DMS 273 (cell line): Measurements from ENCODE around the gene RNF43.

Source experiments
- DNase-seq: peaks from one replicate; lab custom pipeline; 2025; ENCODE audit not compliant: unreplicated experiment; lab: John Stamatoyannopoulos, UW

RNF43 gene

GRCh38 chr17:58382872-58383242, 34.5 kb downstream of the RNF43 start:
- DNase-seq, result no peak

GRCh38 chr17:58382108-58382871, 35.0 kb downstream of the RNF43 start:
- no peak for DNase-seq

- DNase-seq, result no peak
Observed at GRCh38 chr17:58381124-58382035, 36.0 kb downstream of the RNF43 start.

GRCh38 chr17:58380207-58381123, 36.9 kb downstream of the RNF43 start:
- DNase-seq, result no peak

- no peak for DNase-seq
Observed at GRCh38 chr17:58379511-58379824, 37.9 kb downstream of the RNF43 start.

- no peak for DNase-seq
Observed at GRCh38 chr17:58378733-58379510, 38.4 kb downstream of the RNF43 start.

GRCh38 chr17:58377661-58378060, 39.7 kb downstream of the RNF43 start:
- DNase-seq, result no peak

GRCh38 chr17:58377093-58377601, 40.2 kb downstream of the RNF43 start:
- DNase-seq, result no peak

- no peak for DNase-seq
Observed at GRCh38 chr17:58376472-58377000, 40.8 kb downstream of the RNF43 start.

- no peak for DNase-seq
Observed at GRCh38 chr17:58375811-58376210, 41.5 kb downstream of the RNF43 start.

GRCh38 chr17:58375256-58375655, 42.1 kb downstream of the RNF43 start:
- no peak for DNase-seq

GRCh38 chr17:58373923-58374322, 43.4 kb downstream of the RNF43 start:
- DNase-seq, result no peak

- DNase-seq, result no peak
Observed at GRCh38 chr17:58373003-58373402, 44.3 kb downstream of the RNF43 start.

GRCh38 chr17:58371300-58371950, 45.9 kb downstream of the RNF43 start:
- peak; percentile 30 for DNase-seq

- no peak for DNase-seq
Observed at GRCh38 chr17:58370716-58371115, 46.6 kb downstream of the RNF43 start.

GRCh38 chr17:58370309-58370708, 47.0 kb downstream of the RNF43 start:
- DNase-seq, result no peak

GRCh38 chr17:58369214-58370031, 47.9 kb downstream of the RNF43 start:
- DNase-seq, result no peak

- no peak for DNase-seq
Observed at GRCh38 chr17:58368860-58369213, 48.5 kb downstream of the RNF43 start.
